ENCODE measurements around the gene SPDYE3. TPM values are rescaled to one million over a fixed set of nuclear protein-coding genes. Genes with fewer than 3 reads are reported as not detected.
"Not testable (repeated sequence)": the region's sequence is repeated elsewhere in the genome, so short reads cannot be mapped to it uniquely, and the experiment has no call there.

SPDYE3 gene
- total RNA-seq, 1 experiment from 2014 or later, result not detected

GRCh38 chr7:100342765-100343164, 35.3 kb downstream of the SPDYE3 start:
- no peak overlapping the region for H3K27ac ChIP-seq (ENCODE audit: insufficient read length, low read depth, low read length)
- no peaks in the 10 kb centered on the region for H3K27me3 ChIP-seq (ENCODE audit: insufficient read depth, low read length)
- no peak overlapping the region for H3K4ac ChIP-seq (ENCODE audit: low read depth, low read length)
- H3K14ac ChIP-seq (ENCODE audit: insufficient read depth, low read length), result no peak overlapping the region
- H4K5ac ChIP-seq (ENCODE audit: insufficient read length, low read depth, low read length), result no peak overlapping the region
- H3K23me2 ChIP-seq (ENCODE audit: insufficient read length, low read depth, low read length, poor library complexity, severe bottlenecking), result no peaks in the 10 kb centered on the region
- no peak overlapping the region for H2BK120ac ChIP-seq (ENCODE audit: low read depth, low read length, poor library complexity, severe bottlenecking)
- no peak overlapping the region for H2BK5ac ChIP-seq (ENCODE audit: insufficient read length, low read length)
- H2BK20ac ChIP-seq (ENCODE audit: low read depth, low read length, poor library complexity, severe bottlenecking), result no peak overlapping the region
- H3K4me1 Mint-ChIP-seq, result peaks cover 5 to 9% of the 10 kb centered on the region in 2 experiments; a peak in 3 of 4 replicates
- no peak overlapping the region for H3K4me2 ChIP-seq (ENCODE audit: insufficient read depth, insufficient read length, low read length)
- H4K8ac ChIP-seq (replicated peaks; ENCODE audit: insufficient read length, low read depth, low read length), result no peak overlapping the region
- no peak overlapping the region for H3K56ac ChIP-seq (ENCODE audit: insufficient read length, low read depth, low read length)
- 0 out of 7 replicates have a peak overlapping the region, but pooled peaks of 1 of the 3 experiments have one; percentile 44 for H3K27ac Mint-ChIP-seq
- no peaks in the 10 kb centered on the region for H3K9me3 ChIP-seq (ENCODE audit: control insufficient read depth, low read depth, low read length)
- no peaks in the 10 kb centered on the region for H3K79me2 ChIP-seq (ENCODE audit: insufficient read depth, low read length)
- WGBS (ENCODE audit: extremely low coverage, insufficient read length, low lambda C conversion rate), result no CpG with 5 or more reads among the region's 6 CpGs
- H3K79me1 ChIP-seq (ENCODE audit: insufficient read depth, low read depth, low read length, poor library complexity, severe bottlenecking), result no peaks in the 10 kb centered on the region
- H3K27me3 Mint-ChIP-seq (ENCODE audit: low read depth), result no peaks in the 10 kb centered on the region
- H3K9ac ChIP-seq (ENCODE audit: extremely low read depth, insufficient read length, low read length), result no peak overlapping the region
- no peak overlapping the region for H2AFZ ChIP-seq (ENCODE audit: low read length)
- H3K9me3 Mint-ChIP-seq, result no peaks in the 10 kb centered on the region
- no peak overlapping the region for H2BK15ac ChIP-seq (ENCODE audit: low read depth, low read length)
- H3K4me1 ChIP-seq (ENCODE audit: insufficient read depth, low read length), result no peaks in the 10 kb centered on the region
- no peak overlapping the region for H2AK5ac ChIP-seq (ENCODE audit: insufficient read length, low read length)
- no peak overlapping the region for H2BK12ac ChIP-seq (ENCODE audit: insufficient read length, low read depth, low read length)
- no peak overlapping the region for H3K18ac ChIP-seq (ENCODE audit: insufficient read length, low read depth, low read length)
- H3K4me3 Mint-ChIP-seq, result no peak overlapping the region
- no peak overlapping the region for H4K91ac ChIP-seq (ENCODE audit: insufficient read length, low read depth, low read length)
- no peak overlapping the region for H3K23ac ChIP-seq (ENCODE audit: insufficient read length, low read depth, low read length)
- peaks cover 42 to 79% (median 68%) of the 10 kb centered on the region in 3 experiments for H3K36me3 Mint-ChIP-seq (ENCODE audit: insufficient read depth in 1 of 3, low read depth in 3 of 3)
- no peak for TF ChIP-seq CTCF (conservative IDR thresholded peaks at IDR 0.05)
- H3T11ph ChIP-seq (ENCODE audit: low read length), result no peak overlapping the region
- no peak for DNase-seq
- H4K20me1 ChIP-seq (ENCODE audit: control insufficient read depth, insufficient read depth, insufficient read length), result no peaks in the 10 kb centered on the region

DNA sequence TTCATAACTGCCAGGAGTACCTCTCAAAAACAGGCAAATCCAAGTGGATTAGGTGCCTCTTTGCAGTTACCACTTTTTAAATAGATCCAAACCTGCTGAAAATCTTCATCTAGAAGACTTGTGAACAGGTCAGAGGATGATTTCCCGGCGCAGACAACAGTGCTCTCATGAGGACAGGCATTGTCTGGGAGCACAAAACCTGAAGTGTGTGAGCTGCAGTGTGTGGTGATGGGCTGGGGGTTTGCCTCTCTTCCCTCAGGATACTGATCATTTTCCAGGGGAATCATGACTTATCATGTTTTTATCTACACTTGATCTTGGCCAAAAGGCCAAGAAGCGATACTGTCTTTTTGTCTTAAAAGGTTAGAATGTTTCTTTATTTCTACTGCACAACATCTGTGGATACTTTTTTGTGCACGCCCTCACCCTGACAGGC, 36.6 kb downstream of the SPDYE3 start:
- not testable (repeated sequence) for H2BK5ac ChIP-seq (ENCODE audit: insufficient read length, low read length); H3K4me2 ChIP-seq (ENCODE audit: insufficient read depth, insufficient read length, low read length); H3K23me2 ChIP-seq (ENCODE audit: insufficient read length, low read depth, low read length, poor library complexity, severe bottlenecking); H3K14ac ChIP-seq (ENCODE audit: insufficient read depth, low read length); H3K27me3 Mint-ChIP-seq (ENCODE audit: low read depth); H2BK15ac ChIP-seq (ENCODE audit: low read depth, low read length); H3K4me3 Mint-ChIP-seq; H3K27ac ChIP-seq (ENCODE audit: insufficient read length, low read depth, low read length); H2AK5ac ChIP-seq (ENCODE audit: insufficient read length, low read length); H3T11ph ChIP-seq (ENCODE audit: low read length); H3K4me1 ChIP-seq (ENCODE audit: insufficient read depth, low read length); H4K91ac ChIP-seq (ENCODE audit: insufficient read length, low read depth, low read length); H3K79me2 ChIP-seq (ENCODE audit: insufficient read depth, low read length); H2AFZ ChIP-seq (ENCODE audit: low read length); H4K20me1 ChIP-seq (ENCODE audit: control insufficient read depth, insufficient read depth, insufficient read length); H2BK20ac ChIP-seq (ENCODE audit: low read depth, low read length, poor library complexity, severe bottlenecking); H3K9me3 Mint-ChIP-seq; H2BK120ac ChIP-seq (ENCODE audit: low read depth, low read length, poor library complexity, severe bottlenecking); H4K8ac ChIP-seq (replicated peaks; ENCODE audit: insufficient read length, low read depth, low read length); H3K18ac ChIP-seq (ENCODE audit: insufficient read length, low read depth, low read length); H3K4me1 Mint-ChIP-seq; H3K9me3 ChIP-seq (ENCODE audit: control insufficient read depth, low read depth, low read length); H2BK12ac ChIP-seq (ENCODE audit: insufficient read length, low read depth, low read length); H3K27me3 ChIP-seq (ENCODE audit: insufficient read depth, low read length); H4K5ac ChIP-seq (ENCODE audit: insufficient read length, low read depth, low read length); H3K23ac ChIP-seq (ENCODE audit: insufficient read length, low read depth, low read length); H3K56ac ChIP-seq (ENCODE audit: insufficient read length, low read depth, low read length); H3K4ac ChIP-seq (ENCODE audit: low read depth, low read length); H3K9ac ChIP-seq (ENCODE audit: extremely low read depth, insufficient read length, low read length); H3K79me1 ChIP-seq (ENCODE audit: insufficient read depth, low read depth, low read length, poor library complexity, severe bottlenecking)
- peak; percentile 27 for DNase-seq
- Mint-ChIP-seq H3K27ac (peak overlapping the region in 2 of 3 experiments; percentile 63 to 81; a peak in 2 of 7 replicates), H3K36me3 (ENCODE audit: insufficient read depth in 1 of 3, low read depth in 3 of 3) (peaks cover 40 to 79% (median 68%) of the 10 kb centered on the region in 3 experiments)
- WGBS (ENCODE audit: extremely low coverage, insufficient read length, low lambda C conversion rate), result no CpG with 5 or more reads among the region's 4 CpGs

All from H9 (cell line).